GM12873 (cell line): ENCODE results near the gene APEX1.

Source experiments
- CTCF ChIP-seq: IDR thresholded peaks from 2 replicates; pipeline ENCODE4 v1.5.1; 2012; ENCODE audit warnings: low read depth, mild to moderate bottlenecking, moderate library complexity, low read length, control low read depth; ENCODE audit not compliant: insufficient read depth; ENCODE audit errors: missing control alignments

Gene APEX1

GRCh38 chr14:20454516-20455354 lies at the start of gene APEX1, which contains the start of gene OSGEP:
Gene APEX1, plus strand, starts transcription at chr14:20455226. Its CDS starts 420 bp downstream, at chr14:20455646.
Gene OSGEP, minus strand, starts transcription at chr14:20454812. Its CDS starts 129 bp downstream, at chr14:20454683.
- TF ChIP-seq CTCF: no peak

- no peak for TF ChIP-seq CTCF
These were observed 45.8 kb upstream of the APEX1 start for GRCh38 chr14:20409226-20409625.

- TF ChIP-seq CTCF: no peak
These were observed 42.6 kb upstream of the APEX1 start for GRCh38 chr14:20412411-20412810.

- TF ChIP-seq CTCF: no peak
These were observed 41.9 kb upstream of the APEX1 start, which contains the start of gene TEP1 for GRCh38 chr14:20412876-20413743. Gene TEP1, minus strand, starts transcription at chr14:20413501. Its CDS starts 5,062 bp downstream, at chr14:20408439.

- no peak for TF ChIP-seq CTCF
These were observed 41.3 kb upstream of the APEX1 start for GRCh38 chr14:20413744-20414082.

- TF ChIP-seq CTCF: peak; percentile 66
These were observed 39.2 kb upstream of the APEX1 start for GRCh38 chr14:20415782-20416206.

GRCh38 chr14:20416223-20416622 lies 38.8 kb upstream of the APEX1 start:
- TF ChIP-seq CTCF: no peak
